ENCODE data around the gene ILDR2. TPM values are rescaled to one million over a fixed set of nuclear protein-coding genes. Genes with fewer than 3 reads are reported as not detected.

Gene ILDR2
- total and polyA plus RNA-seq, 10 of the 15 experiments (the other 5 are each of a cell fraction or from before 2014, with no cell fraction given): 0.05 to 5.3 (median 1.9) TPM

- TF ChIP-seq ATF3 (IDR thresholded peaks at IDR 0.05; ENCODE audit: borderline replicate concordance, extremely low read depth, low read depth, low read length) (no peak), RAD21 (IDR thresholded peaks at IDR 0.05; ENCODE audit: insufficient read depth, low read depth, low read length) (no peak)
These were observed 41.7 kb downstream of the ILDR2 start (continued) for GRCh38 chr1:166933633-166934032.

GRCh38 chr1:166933140-166933539, 42.2 kb downstream of the ILDR2 start:
- Histone ChIP-seq H3K36me3 (ENCODE audit: control insufficient read depth in 2 of 2, insufficient read depth in 2 of 2, low read length in 1 of 2) (no peaks in the 10 kb centered on the region; a peak in 1 of 4 replicates), H3K79me2 (ENCODE audit: control insufficient read depth, insufficient read depth, low read length) (no peaks in the 10 kb centered on the region), H3K9ac (ENCODE audit: control insufficient read depth, insufficient read depth, low read length) (no peak overlapping the region), H3K27me3 (replicated peaks in 1 of 2; ENCODE audit: control insufficient read depth in 2 of 2, insufficient read depth in 2 of 2, low read length in 1 of 2) (peaks cover 0 to 2% of the 10 kb centered on the region in 2 experiments; a peak in 1 of 4 replicates), H3K4me2 (ENCODE audit: control insufficient read depth, insufficient read depth) (no peak overlapping the region), H3K4me1 (ENCODE audit: control insufficient read depth, insufficient read depth, low read length) (no peaks in the 10 kb centered on the region), H4K20me1 (ENCODE audit: control insufficient read depth, insufficient read depth) (no peaks in the 10 kb centered on the region), H2AFZ (ENCODE audit: control insufficient read depth, low read depth, low read length) (no peak overlapping the region), H3K9me3 (replicated peaks; ENCODE audit: control insufficient read depth, insufficient read depth, low read length) (no peaks in the 10 kb centered on the region), H3K4me3 (no peak overlapping the region), H3K27ac (ENCODE audit: control insufficient read depth, insufficient read depth) (no peak overlapping the region)
- no peak for FAIRE-seq
- no TSS peak for BruUV-seq (replicated peaks)
- no peak for DNase-seq (ENCODE audit: low read depth, low spot score)
- ChIA-PET SMC1A (ENCODE audit: uncharacterized antibody, unreplicated experiment) (interaction anchor here (1.1 kb wide), 1 partner anchor 127 kb away, joined by 3 read pairs; no protein-coding TSS in a partner anchor), RAD21 (ENCODE audit: unreplicated experiment) (no interaction called here), POLR2A (interaction anchor here (0.6 to 1.2 kb wide), 2 partner anchors 19 to 144 kb away, joined by 3 read pairs; no protein-coding TSS in a partner anchor), CTCF (interaction anchor here (1.4 kb wide), 1 partner anchor 126 kb away, joined by 3 read pairs; no protein-coding TSS in a partner anchor)
- intact Hi-C loops (cut with micrococcal nuclease; ENCODE audit: unreplicated experiment) (no loop called here), in situ Hi-C loops (cut with MboI) (no loop called here)
- TF ChIP-seq KDM1A (IDR thresholded peaks at IDR 0.05; ENCODE audit: borderline replicate concordance): no peak
- TF ChIP-seq ASH2L (IDR thresholded peaks at IDR 0.05; ENCODE audit: borderline replicate concordance, low read depth): no peak
- no peak for TF ChIP-seq BHLHE40 (IDR thresholded peaks at IDR 0.05; ENCODE audit: borderline replicate concordance in 1 of 2, low read depth in 2 of 2, low read length in 1 of 2)
- no peak for TF ChIP-seq MYC (IDR thresholded peaks at IDR 0.05; ENCODE audit: insufficient read depth, insufficient read length, insufficient replicate concordance, low read length, severe bottlenecking)
- TF ChIP-seq CREB1 (IDR thresholded peaks at IDR 0.05; ENCODE audit: low read depth): no peak
- TF ChIP-seq, protein P1, sequence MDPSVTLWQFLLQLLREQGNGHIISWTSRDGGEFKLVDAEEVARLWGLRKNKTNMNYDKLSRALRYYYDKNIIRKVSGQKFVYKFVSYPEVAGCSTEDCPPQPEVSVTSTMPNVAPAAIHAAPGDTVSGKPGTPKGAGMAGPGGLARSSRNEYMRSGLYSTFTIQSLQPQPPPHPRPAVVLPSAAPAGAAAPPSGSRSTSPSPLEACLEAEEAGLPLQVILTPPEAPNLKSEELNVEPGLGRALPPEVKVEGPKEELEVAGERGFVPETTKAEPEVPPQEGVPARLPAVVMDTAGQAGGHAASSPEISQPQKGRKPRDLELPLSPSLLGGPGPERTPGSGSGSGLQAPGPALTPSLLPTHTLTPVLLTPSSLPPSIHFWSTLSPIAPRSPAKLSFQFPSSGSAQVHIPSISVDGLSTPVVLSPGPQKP (IDR thresholded peaks at IDR 0.05; ENCODE audit: low read depth, low read length): no peak
- no peak for TF ChIP-seq NFYB (IDR thresholded peaks at IDR 0.05; ENCODE audit: insufficient read depth, low read depth, low read length)
- TF ChIP-seq BMI1 (IDR thresholded peaks at IDR 0.05; ENCODE audit: borderline replicate concordance): no peak
- no peak for ATAC-seq
